CD4-positive, alpha-beta T cell treated with Interleukin-2 at 100 ng/mL for 4 hours (primary cell): Measurements from ENCODE around the gene GPR42.
"Not testable (repeated sequence)": the region's sequence is repeated elsewhere in the genome, so short reads cannot be mapped to it uniquely, and the experiment has no call there.

Source experiments
- DNase-seq: peaks from one replicate; pipeline ENCODE4 v3.0.0-alpha.2; 2020; ENCODE audit warnings: low spot score

Gene GPR42

GRCh38 chr19:35363711-35364425 lies 7.0 kb upstream of the GPR42 start:
- DNase-seq, result no peak

GRCh38 chr19:35365303-35365702 lies 5.6 kb upstream of the GPR42 start:
- DNase-seq, result no peak

- DNase-seq, result no peak
Observed at GRCh38 chr19:35368378-35368777, 2.5 kb upstream of the GPR42 start.

- no peak for DNase-seq
Observed at GRCh38 chr19:35369522-35369921, 1.3 kb upstream of the GPR42 start.

GRCh38 chr19:35373492-35373891 lies 2.6 kb downstream of the GPR42 start:
- DNase-seq, result no peak

GRCh38 chr19:35374031-35374430 lies 3.2 kb downstream of the GPR42 start:
- DNase-seq, result not testable (repeated sequence)

GRCh38 chr19:35375505-35376307 lies 4.8 kb downstream of the GPR42 start:
- no peak for DNase-seq

- no peak for DNase-seq
Observed at GRCh38 chr19:35377656-35378055, 6.8 kb downstream of the GPR42 start.

- no peak for DNase-seq
Observed at GRCh38 chr19:35378356-35378755, 7.5 kb downstream of the GPR42 start.

- DNase-seq, result not testable (repeated sequence)
Observed at GRCh38 chr19:35379545-35379944, 8.7 kb downstream of the GPR42 start.

GRCh38 chr19:35379992-35380391 lies 9.1 kb downstream of the GPR42 start:
- no peak for DNase-seq

- DNase-seq, result no peak
Observed at GRCh38 chr19:35380450-35381124, 9.7 kb downstream of the GPR42 start.

GRCh38 chr19:35381318-35381717 lies 10.4 kb downstream of the GPR42 start:
- DNase-seq, result no peak

- no peak for DNase-seq
Observed at GRCh38 chr19:35381926-35382325, 11.1 kb downstream of the GPR42 start.

- DNase-seq, result no peak
Observed at GRCh38 chr19:35383536-35383935, 12.7 kb downstream of the GPR42 start.

- no peak for DNase-seq
Observed at GRCh38 chr19:35388277-35389054, 17.6 kb downstream of the GPR42 start.

GRCh38 chr19:35389192-35389861 lies 18.5 kb downstream of the GPR42 start:
- DNase-seq, result no peak

GRCh38 chr19:35392742-35393715 lies 22.2 kb downstream of the GPR42 start:
- no peak for DNase-seq

- DNase-seq, result no peak
Observed at GRCh38 chr19:35395382-35396199, 24.7 kb downstream of the GPR42 start.
